Natural killer cell treated with Interleukin-12 subunit alpha and Interleukin-12 subunit beta and Interleukin-15 and Interleukin-18, amount 100 ng/mL, for 72 hours (primary cell): ENCODE results near the gene FNDC3B. TPM values are rescaled to one million over a fixed set of nuclear protein-coding genes. Genes with fewer than 3 reads are reported as not detected.

ENCODE experiments used
- ATAC-seq, 2 donors: fragments of 150-1000 bp; cut with Tn5 transposase in 1 of 2; sonication (Bioruptor Pico), chemical (Tn5 transposase) in 1 of 2; 2 replicates each; pipeline ENCODE4 v1.10.0; 2021
- DNase-seq: peaks from one replicate; pipeline ENCODE4 v3.0.0; 2022; ENCODE audit warnings: low spot score
- H3K27ac Mint-ChIP-seq, 2 donors: 1 replicate in 1 of 2; 2 replicates in 1 of 2; pipeline ENCODE4 v1.8.0; 2022; ENCODE audit warnings: mixed read lengths in 2 of 2, mild to moderate bottlenecking in 1 of 2, moderate library complexity in 1 of 2
- H3K27me3 Mint-ChIP-seq, 2 donors: 1 replicate in 1 of 2; 2 replicates in 1 of 2; pipeline ENCODE4 v1.8.0; 2022; ENCODE audit warnings: mixed read lengths in 2 of 2
- H3K36me3 Mint-ChIP-seq: one replicate; pipeline ENCODE4 v1.8.0; 2022; ENCODE audit warnings: mixed read lengths
- H3K4me1 Mint-ChIP-seq, 2 donors: 1 replicate in 1 of 2; 2 replicates in 1 of 2; pipeline ENCODE4 v1.8.0; 2022; ENCODE audit warnings: low read depth in 2 of 2, mixed read lengths in 2 of 2, mild to moderate bottlenecking in 1 of 2
- H3K4me3 Mint-ChIP-seq: one replicate; pipeline ENCODE4 v1.8.0; 2022; ENCODE audit warnings: mixed read lengths
- H3K9me3 Mint-ChIP-seq: 2 replicates; pipeline ENCODE4 v1.8.0; 2022; ENCODE audit warnings: mixed read lengths
- total RNA-seq, 2 donors: library from RNA; stranded (reverse); gene quantifications; one replicate each; pipeline ENCODE4 v1.2.3, GENCODE V29; 2022

The FNDC3B gene
- total RNA-seq, 2 donors from 2014 or later, result 149 to 217 TPM

GRCh38 chr3:172078244-172078643, 38.9 kb downstream of the FNDC3B start:
- Mint-ChIP-seq H3K4me1 (peaks cover 50 to 53% of the 10 kb centered on the region in 2 donors), H3K9me3 (no peaks in the 10 kb centered on the region), H3K27ac (peak overlapping the region; percentile 16 to 33), H3K4me3 (no peak overlapping the region), H3K27me3 (no peaks in the 10 kb centered on the region), H3K36me3 (peaks cover 15% of the 10 kb centered on the region)
- DNase-seq (no peak), ATAC-seq (no peak)

GRCh38 chr3:172078721-172079120, 39.3 kb downstream of the FNDC3B start:
- Mint-ChIP-seq H3K27ac (peak overlapping the region; percentile 16 to 33), H3K4me3 (no peak overlapping the region), H3K9me3 (no peaks in the 10 kb centered on the region), H3K36me3 (peaks cover 12% of the 10 kb centered on the region), H3K4me1 (peaks cover 48 to 50% of the 10 kb centered on the region in 2 donors), H3K27me3 (no peaks in the 10 kb centered on the region)
- ATAC-seq (no peak), DNase-seq (no peak)

GRCh38 chr3:172079326-172079976, 40.1 kb downstream of the FNDC3B start:
- Mint-ChIP-seq H3K27me3 (no peaks in the 10 kb centered on the region), H3K4me1 (peaks cover 42 to 45% of the 10 kb centered on the region in 2 donors), H3K9me3 (no peaks in the 10 kb centered on the region), H3K36me3 (peaks cover 12% of the 10 kb centered on the region), H3K27ac (peak overlapping the region; percentile 2 to 16), H3K4me3 (no peak overlapping the region)
- ATAC-seq (no peak), DNase-seq (no peak)

- Mint-ChIP-seq H3K36me3 (peaks cover 12% of the 10 kb centered on the region), H3K27ac (no peak overlapping the region), H3K4me1 (peaks cover 46 to 49% of the 10 kb centered on the region in 2 donors), H3K27me3 (no peaks in the 10 kb centered on the region), H3K9me3 (no peaks in the 10 kb centered on the region), H3K4me3 (no peak overlapping the region)
- DNase-seq, result no peak
- no peak for ATAC-seq
These were observed 41.1 kb downstream of the FNDC3B start for GRCh38 chr3:172080503-172080902.

GRCh38 chr3:172082269-172082668, 42.9 kb downstream of the FNDC3B start:
- ATAC-seq, result no peak
- peaks cover 12% of the 10 kb centered on the region for H3K36me3 Mint-ChIP-seq
- H3K4me3 Mint-ChIP-seq, result no peak overlapping the region
- H3K27me3 Mint-ChIP-seq, result no peaks in the 10 kb centered on the region
- H3K27ac Mint-ChIP-seq, result peak overlapping the region; percentile 28 to 79
- no peaks in the 10 kb centered on the region for H3K9me3 Mint-ChIP-seq
- H3K4me1 Mint-ChIP-seq, result peaks cover 42 to 48% of the 10 kb centered on the region in 2 donors
- DNase-seq, result no peak

GRCh38 chr3:172082820-172083513, 43.6 kb downstream of the FNDC3B start:
- H3K9me3 Mint-ChIP-seq, result no peaks in the 10 kb centered on the region
- peak overlapping the region; percentile 28 to 79 for H3K27ac Mint-ChIP-seq
- DNase-seq (no peak), ATAC-seq (no peak)
- H3K4me3 Mint-ChIP-seq, result no peak overlapping the region
- no peaks in the 10 kb centered on the region for H3K27me3 Mint-ChIP-seq
- H3K36me3 Mint-ChIP-seq, result peaks cover 12% of the 10 kb centered on the region
- peaks cover 48 to 54% of the 10 kb centered on the region in 2 donors for H3K4me1 Mint-ChIP-seq

GRCh38 chr3:172083995-172084409, 44.6 kb downstream of the FNDC3B start:
- Mint-ChIP-seq H3K4me1 (peaks cover 39 to 48% of the 10 kb centered on the region in 2 donors), H3K27me3 (no peaks in the 10 kb centered on the region), H3K36me3 (peaks cover 10% of the 10 kb centered on the region), H3K27ac (peak overlapping the region in 1 of 2 donors; percentile 79), H3K4me3 (no peak overlapping the region), H3K9me3 (no peaks in the 10 kb centered on the region)
- DNase-seq (no peak), ATAC-seq (no peak)

- Mint-ChIP-seq H3K27ac (peak overlapping the region; percentile 79 to 87), H3K4me3 (peak overlapping the region; percentile 46), H3K9me3 (no peaks in the 10 kb centered on the region), H3K4me1 (peaks cover 35 to 45% of the 10 kb centered on the region in 2 donors), H3K36me3 (peaks cover 7% of the 10 kb centered on the region), H3K27me3 (no peaks in the 10 kb centered on the region)
- ATAC-seq (peak; percentile 75 to 80), DNase-seq (no peak)
These were observed 45.6 kb downstream of the FNDC3B start for GRCh38 chr3:172084871-172085556.

GRCh38 chr3:172085557-172085895, 46.1 kb downstream of the FNDC3B start:
- no peak for ATAC-seq
- Mint-ChIP-seq H3K27ac (peak overlapping the region; percentile 79 to 87), H3K36me3 (peaks cover 7% of the 10 kb centered on the region), H3K4me1 (peaks cover 38 to 47% of the 10 kb centered on the region in 2 donors), H3K4me3 (no peak overlapping the region), H3K27me3 (no peaks in the 10 kb centered on the region), H3K9me3 (no peaks in the 10 kb centered on the region)
- DNase-seq, result no peak

GRCh38 chr3:172086071-172086470, 46.7 kb downstream of the FNDC3B start:
- Mint-ChIP-seq H3K4me3 (no peak overlapping the region), H3K9me3 (no peaks in the 10 kb centered on the region), H3K36me3 (peaks cover 7% of the 10 kb centered on the region), H3K4me1 (peaks cover 41 to 49% of the 10 kb centered on the region in 2 donors), H3K27ac (peak overlapping the region; percentile 79 to 87), H3K27me3 (no peaks in the 10 kb centered on the region)
- DNase-seq (no peak), ATAC-seq (no peak)

- Mint-ChIP-seq H3K9me3 (no peaks in the 10 kb centered on the region), H3K4me3 (peak overlapping the region; percentile 81), H3K36me3 (peaks cover 10% of the 10 kb centered on the region), H3K27me3 (no peaks in the 10 kb centered on the region), H3K4me1 (peaks cover 49 to 60% of the 10 kb centered on the region in 2 donors), H3K27ac (peak overlapping the region; percentile 87)
- DNase-seq (no peak), ATAC-seq (no peak)
These were observed 47.8 kb downstream of the FNDC3B start for GRCh38 chr3:172087198-172087597.

GRCh38 chr3:172087602-172088580, 48.5 kb downstream of the FNDC3B start:
- Mint-ChIP-seq H3K4me1 (peaks cover 49 to 62% of the 10 kb centered on the region in 2 donors), H3K9me3 (no peaks in the 10 kb centered on the region), H3K27me3 (no peaks in the 10 kb centered on the region), H3K27ac (peak overlapping the region; percentile 87), H3K4me3 (peak overlapping the region; percentile 81), H3K36me3 (peaks cover 9% of the 10 kb centered on the region)
- DNase-seq, result no peak
- ATAC-seq, result peak; percentile 65 to 77

- no peaks in the 10 kb centered on the region for H3K9me3 Mint-ChIP-seq
- ATAC-seq (no peak), DNase-seq (no peak)
- peaks cover 45 to 58% of the 10 kb centered on the region in 2 donors for H3K4me1 Mint-ChIP-seq
- no peak overlapping the region for H3K4me3 Mint-ChIP-seq
- peaks cover 7% of the 10 kb centered on the region for H3K36me3 Mint-ChIP-seq
- H3K27ac Mint-ChIP-seq, result peak overlapping the region in 1 of 2 donors; percentile 87
- no peaks in the 10 kb centered on the region for H3K27me3 Mint-ChIP-seq
These were observed 49.9 kb downstream of the FNDC3B start for GRCh38 chr3:172089250-172089649.
